SK-N-DZ (cell line): ENCODE measurements around the gene RAB34.

Experiments used
- DNase-seq: peaks from one replicate; pipeline ENCODE4 v3.0.0-alpha.2; 2015; ENCODE audit warnings: low spot score

RAB34 gene

DNA sequence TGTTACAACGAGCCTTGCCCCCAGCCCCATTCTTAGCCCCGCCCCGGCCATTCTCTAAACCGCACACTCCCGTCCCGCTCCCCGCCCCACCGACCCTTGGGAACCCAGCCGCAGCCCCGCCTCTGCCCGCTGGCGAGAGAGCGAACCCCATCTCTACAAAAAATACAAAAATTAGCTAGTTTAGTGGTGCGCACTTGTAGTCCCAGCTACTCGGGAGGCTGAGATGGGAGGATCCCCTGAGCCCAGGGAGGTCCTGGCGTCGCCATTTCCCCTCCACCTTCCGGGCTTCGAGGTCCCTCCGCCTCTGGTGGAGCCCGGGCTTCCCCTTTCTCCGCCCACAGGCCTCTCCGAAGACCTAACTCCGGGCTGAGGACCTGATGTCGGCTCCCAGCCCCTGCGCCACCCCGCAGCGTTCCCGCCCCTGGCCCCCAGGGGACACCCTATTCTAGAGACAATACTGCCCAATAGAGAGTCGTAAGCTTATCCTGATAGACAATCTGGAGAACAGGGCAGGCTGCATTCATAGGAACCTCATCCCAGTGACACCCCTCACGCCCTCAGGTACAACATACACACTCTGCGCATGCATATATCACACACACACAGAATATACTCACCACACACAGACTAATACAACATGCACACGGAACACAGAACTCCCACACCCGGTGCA, 5.5 kb downstream of the RAB34 start:
- DNase-seq, result no peak

DNA sequence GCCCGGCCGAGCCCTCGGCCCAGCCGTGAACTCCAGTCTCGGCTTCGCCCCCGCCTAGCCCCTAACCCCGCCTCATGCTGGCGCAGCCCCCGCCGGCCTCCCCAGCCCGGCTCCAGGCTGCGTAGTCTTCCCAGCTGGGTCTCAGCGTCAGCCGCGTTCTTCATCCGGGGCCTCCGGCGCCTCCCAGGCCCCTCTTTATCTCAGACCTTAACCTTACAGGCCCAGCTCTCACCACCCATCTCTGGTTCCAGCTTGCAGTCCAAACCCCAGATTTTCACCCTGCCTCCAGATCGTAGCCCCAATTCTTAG, 6.0 kb downstream of the RAB34 start, which contains the start of gene PROCA1:
PROCA1 (minus strand) TSS at position 166 of the 309 bp plus-strand sequence. CDS start 228 bp downstream, outside the sequence.
- no peak for DNase-seq

DNA sequence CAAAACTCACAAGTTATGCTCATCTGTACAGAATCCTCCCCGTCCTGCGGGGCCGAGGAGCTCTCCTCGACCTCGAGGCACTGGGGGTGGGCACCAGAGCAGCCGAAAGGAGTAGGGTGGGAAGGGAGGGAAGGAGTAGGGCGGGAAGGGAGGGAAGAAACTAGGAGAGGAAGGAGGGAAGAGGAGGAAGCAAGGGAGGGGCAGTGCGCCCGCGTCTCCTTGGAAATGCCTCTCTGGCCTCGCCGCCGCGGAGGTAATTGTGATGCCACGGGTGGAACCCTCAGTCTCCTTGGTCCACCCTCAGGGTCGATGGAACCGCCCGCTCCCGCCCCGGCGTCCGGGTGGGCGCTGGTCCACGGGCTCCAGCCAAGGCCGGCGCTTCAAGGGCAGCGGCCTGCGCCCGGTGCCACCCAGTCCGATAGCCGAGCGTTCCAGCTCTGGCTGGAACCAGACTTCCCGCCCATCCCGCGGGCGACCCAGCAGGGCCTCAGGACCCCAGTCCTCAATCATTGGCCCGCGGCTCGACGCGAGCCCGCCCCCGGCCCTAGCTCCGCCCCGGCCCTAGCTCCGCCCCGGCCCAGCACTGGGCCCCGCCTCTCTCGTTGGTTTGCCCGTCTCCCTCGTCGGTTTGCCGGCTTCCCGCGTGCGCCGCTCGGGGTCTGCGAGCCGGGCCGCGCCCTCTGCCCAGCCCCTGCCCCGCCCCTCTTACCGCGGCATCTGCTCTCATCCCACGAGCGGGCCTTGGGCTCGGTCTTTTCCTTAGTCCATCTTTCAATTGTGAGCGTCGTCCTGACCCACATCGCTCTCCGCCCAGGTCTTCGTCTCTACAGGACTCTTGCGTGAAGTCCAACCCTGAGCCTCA, 6.6 kb downstream of the RAB34 start:
- DNase-seq, result peak; percentile 97

DNA sequence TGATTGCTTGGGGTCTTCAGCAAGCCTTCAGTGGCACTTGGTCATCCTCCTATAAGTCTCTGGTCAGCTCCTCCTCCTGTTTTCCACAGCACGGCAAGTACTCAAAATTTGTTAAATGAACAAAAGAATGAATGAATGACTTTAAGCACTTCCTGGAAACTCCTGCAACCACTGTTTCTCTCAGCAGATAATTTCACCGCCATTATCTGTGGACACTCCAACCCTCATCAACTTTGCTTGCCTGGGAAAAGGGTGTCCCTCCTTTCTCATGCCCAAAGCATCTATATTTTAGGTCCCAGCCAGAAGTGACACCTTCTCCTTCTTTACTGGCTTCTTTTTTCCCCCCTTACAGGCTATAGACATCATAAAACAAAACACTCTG, 10.3 kb downstream of the RAB34 start:
- no peak for DNase-seq

DNA sequence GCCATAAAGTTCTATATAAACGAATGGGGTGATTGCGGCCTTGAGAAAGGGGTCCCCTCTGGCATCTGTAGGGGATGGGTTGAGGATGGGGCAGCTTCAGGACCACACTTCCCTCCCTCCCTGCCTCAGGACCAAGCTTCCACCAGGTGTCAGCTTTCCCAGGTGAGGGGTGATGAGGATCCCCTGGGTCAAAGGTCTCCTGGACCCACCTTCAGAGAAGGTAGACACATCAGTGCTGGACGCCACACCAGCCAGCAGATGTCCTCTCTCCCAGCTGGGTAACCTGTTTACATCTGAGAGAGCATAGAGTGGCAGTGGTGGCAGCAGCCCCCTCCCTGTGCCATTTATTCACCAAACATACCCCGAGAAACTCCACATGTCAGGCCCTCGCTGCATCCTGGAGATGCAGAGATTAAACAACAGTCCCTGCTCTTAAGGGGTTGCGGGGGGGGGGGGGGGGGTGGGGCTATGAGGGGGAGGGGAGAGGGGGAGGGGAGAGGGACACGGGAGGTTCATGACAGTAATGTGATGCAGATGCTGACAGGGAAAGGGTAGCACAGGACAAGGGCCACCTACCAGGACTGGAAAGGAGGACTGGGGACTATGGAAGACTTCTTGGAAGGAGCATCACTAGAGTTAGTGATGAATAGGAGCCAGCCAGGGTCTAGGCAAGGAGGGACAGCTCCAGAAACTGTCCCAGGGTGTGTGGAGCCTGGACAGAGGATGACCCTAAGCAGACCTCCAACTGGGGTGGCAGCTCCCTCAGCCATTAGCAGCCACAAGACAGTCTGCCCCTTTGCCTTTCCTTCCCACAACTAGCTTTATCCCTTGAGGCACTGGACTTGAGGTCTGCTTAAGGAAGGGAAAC, 11.0 kb downstream of the RAB34 start:
- peak; percentile 89 for DNase-seq

DNA sequence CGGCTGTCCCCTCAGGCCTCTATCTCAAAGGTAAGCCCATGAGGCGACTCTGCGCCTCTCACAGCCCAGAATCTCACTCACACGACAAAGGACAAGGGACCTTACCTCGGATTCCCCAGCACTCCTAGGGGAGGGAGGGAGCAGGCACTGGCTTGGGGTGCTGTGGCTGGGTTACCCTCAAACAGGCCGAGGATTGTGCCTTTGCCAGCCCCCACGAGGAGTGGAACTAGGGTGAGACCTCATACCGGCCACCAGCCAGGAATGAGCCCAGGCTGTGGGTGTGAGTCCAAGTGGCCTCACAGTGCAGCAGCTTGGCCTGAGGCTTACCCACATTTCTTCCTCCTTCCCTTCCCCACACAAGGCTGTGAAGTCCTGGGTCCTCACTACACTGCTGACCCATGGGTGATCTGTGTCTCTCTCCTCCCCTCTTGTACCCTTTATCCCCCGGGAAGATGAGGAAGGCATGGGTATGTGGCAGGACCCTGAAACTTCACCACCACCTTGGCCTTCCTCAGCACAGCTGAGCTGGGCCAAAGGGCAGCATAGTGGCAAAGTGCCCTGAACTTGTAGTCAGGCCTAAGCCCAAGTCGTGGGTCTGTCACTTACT, 11.8 kb downstream of the RAB34 start:
- no peak for DNase-seq

DNA sequence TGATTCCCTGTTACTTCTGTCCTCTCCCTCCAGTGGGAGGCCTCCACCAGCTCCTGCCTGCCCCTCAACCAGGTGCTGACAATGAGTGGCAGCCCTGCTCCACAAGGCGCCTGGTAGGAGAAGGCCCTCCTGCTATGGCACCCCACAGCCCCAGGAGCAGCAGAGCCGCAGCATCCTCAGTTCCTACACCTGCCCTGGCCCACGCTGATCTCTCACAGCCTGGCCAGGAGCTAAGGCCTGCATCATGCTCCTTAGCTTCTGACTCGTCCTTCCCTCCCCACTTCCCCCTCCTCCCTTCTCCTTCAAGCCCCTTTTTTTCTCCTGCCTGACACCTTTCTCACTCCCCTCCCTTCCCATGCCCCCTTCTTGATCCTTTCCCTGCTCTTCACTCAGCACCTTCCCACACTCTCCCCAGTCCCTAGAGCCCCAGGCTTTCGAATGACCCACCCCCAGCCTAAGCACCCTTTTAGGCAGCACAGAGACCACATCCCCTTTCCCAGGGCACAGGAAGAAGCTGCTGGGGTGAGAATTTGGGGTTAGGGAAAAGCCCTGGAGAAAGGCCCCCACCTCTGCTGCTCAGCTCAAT, 12.5 kb downstream of the RAB34 start:
- DNase-seq, result no peak

DNA sequence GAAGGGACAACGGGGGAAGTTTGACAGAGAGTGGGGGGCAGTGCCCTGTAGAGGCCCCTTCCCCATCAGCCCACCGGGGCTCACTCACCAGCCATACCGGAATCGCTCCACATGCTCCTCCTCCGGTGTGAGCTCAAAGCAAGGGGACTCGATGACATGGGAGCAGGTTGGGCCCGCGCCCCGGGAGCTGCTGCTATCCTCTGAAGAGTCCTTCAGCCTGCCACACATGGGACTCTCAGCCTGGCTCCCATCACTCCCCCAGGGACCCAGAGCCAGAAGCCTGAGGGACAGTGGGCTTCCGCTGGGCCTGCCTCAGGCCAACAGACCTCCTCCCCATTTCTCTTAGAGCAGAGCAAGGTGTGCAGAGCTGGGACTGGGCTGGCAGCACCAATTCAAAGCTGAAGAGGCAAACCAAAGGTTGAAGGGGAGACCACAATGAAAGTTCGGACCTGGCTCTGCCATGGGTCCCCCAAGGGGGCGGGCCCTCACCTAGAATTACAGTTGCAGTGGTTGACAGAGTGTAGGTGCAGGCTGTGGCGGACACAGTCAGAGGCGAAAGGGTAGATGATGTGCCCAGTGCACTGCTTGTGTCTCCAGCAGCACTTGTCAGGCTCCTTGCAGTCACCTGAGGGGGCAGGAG, 13.3 kb downstream of the RAB34 start:
- DNase-seq, result no peak

DNA sequence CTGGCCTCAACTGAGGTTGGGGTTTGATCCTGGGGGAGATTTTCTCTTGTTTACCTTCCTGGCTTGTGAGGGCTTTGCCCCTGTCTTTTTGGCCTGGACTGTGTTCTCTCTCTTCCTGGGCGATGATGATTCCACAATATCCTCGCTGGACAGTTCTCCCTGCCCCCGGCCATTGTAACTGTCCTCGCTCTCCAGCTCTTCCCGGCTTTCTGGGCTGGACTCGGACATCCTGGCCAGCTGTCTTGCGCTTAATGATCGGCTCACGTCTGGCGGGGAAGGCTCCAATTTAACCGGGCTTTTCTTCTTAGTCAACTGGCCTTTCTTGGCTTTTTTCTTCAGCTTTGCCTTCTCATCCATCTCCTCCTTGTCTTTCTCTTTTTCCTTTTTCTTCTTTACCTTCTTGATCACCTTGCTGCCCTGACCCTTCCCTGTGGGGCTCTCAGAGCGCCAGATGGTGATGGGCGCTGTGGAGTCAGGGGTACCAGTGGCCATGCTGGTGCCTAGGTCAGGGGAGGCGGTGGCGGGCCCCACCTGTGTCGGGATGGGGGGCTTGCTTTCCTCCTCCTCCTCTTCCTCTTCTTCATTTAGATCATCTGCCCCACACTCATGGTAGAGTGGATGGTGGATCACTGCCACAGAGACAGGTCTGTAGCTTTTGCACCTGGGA, 14.0 kb downstream of the RAB34 start:
- DNase-seq, result no peak

DNA sequence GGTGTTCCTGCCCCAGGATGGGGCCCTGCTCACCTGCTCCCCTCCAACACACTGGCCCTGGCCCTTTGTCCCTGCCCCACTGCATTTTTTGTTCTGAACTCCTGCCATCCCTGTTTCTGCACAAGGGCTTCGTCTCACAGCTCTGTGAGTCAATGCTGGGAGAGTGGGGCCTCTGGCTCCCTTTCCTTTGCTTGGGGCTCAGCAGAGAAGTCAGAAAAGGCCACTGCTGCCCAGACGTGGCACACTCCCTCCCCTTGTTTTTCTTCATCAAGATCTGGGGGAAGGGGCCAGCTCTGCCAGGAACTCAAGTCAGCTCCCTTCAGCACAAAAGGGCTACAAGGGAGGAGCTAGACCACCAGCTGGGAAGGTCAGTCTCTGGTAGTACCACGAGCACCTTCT, 14.9 kb downstream of the RAB34 start:
- no peak for DNase-seq

DNA sequence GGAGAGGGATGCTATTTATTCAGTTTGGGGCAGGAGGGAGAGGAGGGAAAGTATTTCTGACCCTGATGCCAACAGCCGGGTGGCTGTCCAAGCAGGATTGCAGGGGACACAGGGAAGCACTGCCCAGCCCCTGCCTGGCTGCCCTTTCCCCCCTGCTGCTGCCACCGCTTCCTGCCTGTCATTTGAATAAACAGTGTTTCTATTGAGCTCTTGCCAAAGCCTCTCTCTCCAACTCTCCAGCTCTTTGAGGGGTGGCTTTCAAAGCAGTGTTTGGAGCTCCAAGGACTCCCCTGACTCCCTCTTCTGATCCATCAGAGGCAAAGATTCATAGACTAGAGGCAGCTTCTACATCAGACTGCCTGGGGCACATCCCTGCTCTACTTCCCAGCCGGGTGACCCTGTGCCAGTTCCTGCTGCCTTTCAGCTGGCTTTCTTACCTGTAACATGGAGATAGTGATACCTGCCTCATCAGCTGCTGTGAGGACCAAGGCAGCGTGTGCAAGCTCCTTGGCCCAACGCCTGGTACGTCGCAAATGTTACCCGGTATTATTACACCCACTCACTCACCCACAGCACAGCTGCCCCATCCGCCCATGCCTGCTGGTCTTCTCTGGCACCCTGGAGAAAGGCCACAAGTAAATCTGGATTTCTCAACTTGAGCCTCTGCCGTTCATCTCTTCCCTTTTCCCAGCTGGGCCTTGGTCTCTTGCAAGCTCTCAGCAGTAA, 15.5 kb downstream of the RAB34 start:
- no peak for DNase-seq

DNA sequence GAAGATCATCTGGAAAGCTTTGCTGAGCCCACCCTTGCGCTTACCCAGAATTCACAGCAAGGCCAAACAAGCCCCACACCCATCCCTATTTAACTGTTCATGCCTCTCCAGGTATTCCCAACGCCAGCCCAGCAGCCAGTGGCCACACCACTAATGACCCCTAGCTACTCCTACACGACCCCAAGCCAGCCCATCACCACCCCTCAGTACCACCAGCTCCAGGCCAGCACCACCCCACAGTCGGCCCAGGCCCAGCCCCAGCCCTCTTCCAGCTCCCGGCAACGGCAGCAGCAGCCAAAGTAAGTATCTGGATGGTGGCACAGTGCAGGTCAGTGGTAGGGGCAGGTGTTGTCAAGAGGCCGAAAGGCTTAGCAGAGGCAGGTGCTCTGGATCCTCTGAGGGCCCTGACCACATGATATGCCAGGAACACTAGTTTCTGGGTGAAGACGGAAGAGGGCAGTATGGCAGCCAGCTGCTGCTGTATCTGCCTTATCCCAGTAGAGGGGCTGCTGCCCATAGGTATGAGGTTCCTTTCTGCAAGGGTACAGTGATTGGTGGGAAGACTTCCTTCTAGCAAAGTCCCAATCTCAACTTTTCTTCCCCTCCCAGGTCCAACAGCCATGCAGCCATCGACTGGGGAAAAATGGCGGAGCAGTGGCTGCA, 16.7 kb downstream of the RAB34 start:
- no peak for DNase-seq

DNA sequence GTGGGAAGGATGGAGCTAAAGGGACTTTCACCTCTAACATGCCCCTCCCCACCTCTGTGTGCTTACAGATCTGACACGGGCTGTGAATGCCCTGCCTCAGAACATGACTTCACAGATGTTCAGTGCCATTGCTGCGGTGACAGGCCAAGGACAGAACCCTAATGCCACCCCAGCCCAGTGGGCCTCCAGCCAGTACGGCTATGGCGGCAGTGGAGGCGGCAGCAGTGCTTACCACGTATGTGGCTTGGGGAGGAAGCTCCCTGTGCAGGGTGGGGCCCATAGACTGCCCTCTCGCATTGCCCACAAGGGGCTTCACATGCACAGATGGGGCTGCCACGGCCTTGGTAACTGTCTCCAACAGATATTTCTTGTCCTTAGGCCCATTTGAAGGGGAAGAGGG, 17.4 kb downstream of the RAB34 start:
- DNase-seq, result no peak

DNA sequence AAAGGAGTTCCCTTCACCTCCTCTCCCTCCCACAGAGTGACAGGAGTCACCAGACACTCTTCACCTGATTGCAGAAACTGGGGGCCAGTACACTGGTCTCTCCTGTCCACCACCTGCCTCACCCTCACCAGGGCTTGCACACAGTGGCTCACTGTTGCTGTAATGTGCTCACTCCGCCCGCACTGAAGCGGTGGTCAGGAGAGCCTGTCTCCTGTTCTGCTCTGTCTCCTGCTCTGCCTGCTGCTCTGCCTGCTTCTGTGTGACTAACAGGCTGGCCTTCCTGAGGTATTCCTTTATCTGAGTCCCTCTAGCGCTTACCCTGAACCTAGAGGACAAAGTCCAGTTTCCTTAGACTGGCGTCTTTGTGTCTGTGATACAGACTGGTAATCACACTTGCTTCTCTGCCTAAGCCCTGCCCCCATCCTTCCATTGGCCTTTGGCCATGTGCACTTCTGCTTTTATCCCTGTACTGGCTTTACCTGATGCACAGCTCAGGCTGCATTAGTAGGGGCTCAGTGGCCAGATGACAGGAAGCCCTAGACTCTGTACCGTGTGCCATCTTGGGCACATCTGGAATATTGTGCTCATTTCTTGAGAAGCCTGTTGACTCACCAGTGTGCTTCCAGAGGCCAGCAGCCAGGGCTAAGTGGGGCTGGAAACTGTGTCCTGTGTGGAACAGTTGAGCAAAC, 19.3 kb downstream of the RAB34 start:
- no peak for DNase-seq

DNA sequence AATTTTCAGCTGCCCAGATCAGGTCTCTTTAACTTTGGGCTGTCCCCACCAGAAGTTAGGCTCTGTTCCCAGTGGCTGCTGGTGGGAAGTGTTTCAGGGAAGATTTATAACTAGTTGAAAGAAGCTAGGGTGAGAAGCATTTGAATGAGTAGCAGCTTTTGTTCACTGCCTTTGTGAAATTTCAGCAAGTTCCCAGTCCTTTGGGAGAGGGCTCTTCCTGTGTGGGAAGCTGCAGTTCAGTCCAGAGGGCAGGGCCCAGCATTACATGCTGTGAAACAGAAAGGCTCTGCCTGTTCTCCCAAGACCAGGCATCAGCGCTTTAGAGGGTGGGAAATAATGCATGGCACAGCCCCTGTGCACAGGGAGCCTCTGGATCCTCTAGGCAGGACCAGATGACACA, 23.8 kb downstream of the RAB34 start:
- no peak for DNase-seq

DNA sequence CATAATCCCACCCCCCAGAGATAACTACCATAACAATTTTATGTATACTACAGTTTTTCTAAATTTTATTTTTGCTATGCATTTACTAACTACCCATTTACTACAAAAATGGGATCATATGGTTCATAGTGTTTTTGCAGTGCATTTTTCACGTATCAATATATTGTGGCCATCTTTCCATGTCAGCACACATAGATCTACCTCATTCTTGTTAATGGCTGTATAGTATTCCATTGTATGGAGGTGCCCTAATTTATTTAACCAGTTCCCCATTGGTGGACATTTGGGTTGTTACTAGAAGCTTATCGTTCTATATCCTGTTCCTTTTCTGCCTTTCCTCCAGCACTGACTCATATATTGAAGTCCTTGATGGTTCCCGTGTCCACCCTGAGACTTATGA, 28.7 kb downstream of the RAB34 start:
- DNase-seq, result no peak

DNA sequence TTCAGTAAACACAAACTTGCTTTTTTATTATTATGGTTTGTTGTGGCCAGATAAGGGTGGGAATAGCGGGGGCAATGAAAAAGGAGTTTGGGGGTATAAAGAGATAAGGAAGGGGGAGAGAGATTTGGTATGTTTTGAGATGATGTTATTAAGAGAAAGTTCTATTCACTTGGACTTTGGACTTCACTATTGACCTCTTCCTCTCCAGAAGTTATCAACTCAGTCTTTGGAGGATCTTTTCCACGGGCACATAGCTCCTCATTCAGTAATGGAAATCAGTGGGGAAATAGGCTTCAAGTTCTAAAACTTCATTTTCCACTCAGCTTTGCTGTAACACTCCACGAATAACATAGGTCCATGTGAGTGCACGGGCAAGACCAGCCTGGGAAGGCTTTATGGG, 29.2 kb downstream of the RAB34 start:
- DNase-seq, result no peak

DNA sequence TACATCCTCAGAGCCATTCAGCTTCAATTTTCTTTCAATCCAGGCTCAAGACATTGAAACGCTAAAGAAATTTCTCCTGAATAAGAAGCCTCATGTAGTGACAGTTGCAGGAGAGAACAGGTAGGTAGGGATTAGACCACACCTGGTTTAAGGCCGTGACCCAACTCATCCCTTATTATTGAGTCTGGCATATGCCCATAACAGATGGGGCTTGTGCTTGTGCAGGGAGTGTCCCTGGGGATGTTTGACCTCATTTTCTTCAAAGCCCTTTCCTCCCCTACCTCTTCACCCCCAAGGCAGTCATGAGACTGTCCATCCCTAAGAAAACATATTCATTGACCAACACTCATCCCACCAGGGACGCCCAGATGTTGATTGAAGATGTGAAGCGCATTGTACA, 31.4 kb downstream of the RAB34 start:
- no peak for DNase-seq

DNA sequence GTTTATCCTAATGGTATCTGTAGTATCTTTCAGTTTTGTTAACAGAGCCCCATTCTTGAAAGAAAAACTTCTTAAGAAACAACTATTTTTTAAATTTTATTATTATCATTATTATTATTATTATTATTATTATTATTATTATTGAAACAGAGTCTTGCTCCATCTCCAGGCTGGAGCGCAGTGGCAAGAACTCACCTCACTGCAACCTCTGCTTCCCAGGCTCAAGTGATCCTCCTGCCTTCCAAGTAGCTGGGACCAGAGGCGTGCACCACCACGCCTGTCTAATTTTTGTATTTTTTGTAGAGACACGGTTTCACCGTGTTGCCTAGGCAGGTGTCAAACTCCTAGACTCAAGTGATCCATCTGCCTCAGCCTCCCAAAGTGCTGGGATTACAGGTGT, 32.3 kb downstream of the RAB34 start:
- DNase-seq, result no peak
